Retinal pigment epithelial cell (primary cell): Measurements from ENCODE around the gene FLAD1.

Experiments used
- DNase-seq: peaks from one replicate; pipeline ENCODE4 v3.0.0-alpha.2; 2010; ENCODE audit warnings: low read depth
- H3K4me3 ChIP-seq: 2 replicates; pipeline ENCODE4 v1.5.1; 2011; ENCODE audit warnings: mild to moderate bottlenecking, low read length, control low read depth, moderate library complexity
- CTCF ChIP-seq: conservative IDR thresholded peaks from 2 replicates; pipeline ENCODE4 v1.5.1; 2011; ENCODE audit warnings: low read depth, low read length, control low read depth, inconsistent platforms

The FLAD1 gene

GRCh38 chr1:154958681-154959425 lies 24.3 kb upstream of the FLAD1 start:
- H3K4me3 ChIP-seq: no peak overlapping the region
- no peak for TF ChIP-seq CTCF
- no peak for DNase-seq

GRCh38 chr1:154959426-154959780 lies 23.7 kb upstream of the FLAD1 start:
- TF ChIP-seq CTCF: no peak
- DNase-seq: no peak
- H3K4me3 ChIP-seq: no peak overlapping the region

GRCh38 chr1:154960446-154961136 lies 22.6 kb upstream of the FLAD1 start:
- DNase-seq: no peak
- peak overlapping the region; percentile 67 for H3K4me3 ChIP-seq
- TF ChIP-seq CTCF: no peak

GRCh38 chr1:154961207-154962155 lies 21.7 kb upstream of the FLAD1 start, which contains the start of gene PYGO2:
Gene PYGO2 (minus strand): TSS chr1:154961782. CDS start chr1:154961576, 206 bp downstream.
- TF ChIP-seq CTCF: peak; percentile 0
- H3K4me3 ChIP-seq: peak within 1 kb of the TSS; percentile 67
- DNase-seq: no peak

- peak overlapping the region; percentile 67 for H3K4me3 ChIP-seq
- no peak for TF ChIP-seq CTCF
- DNase-seq: no peak
Observed at GRCh38 chr1:154962156-154962749, 20.9 kb upstream of the FLAD1 start.

GRCh38 chr1:154962795-154963330 lies 20.3 kb upstream of the FLAD1 start:
- no peak for TF ChIP-seq CTCF
- no peak for DNase-seq
- peak overlapping the region; percentile 67 for H3K4me3 ChIP-seq
